HL-60 (cell line): ENCODE measurements around the gene CDH22.
A peak's percentile ranks its signal among the peaks of the same experiment; 100 is the strongest.

Experiments used
- DNase-seq, 2 experiments: peaks; one replicate each; pipeline ENCODE4 v3.0.0-alpha.2; 2010 to 2020; ENCODE audit warnings: low read depth in 1 of 2, low spot score in 1 of 2
- H3K27ac ChIP-seq: fragments of 250-450 bp; sonication (Bioruptor Pico); replicated peaks from 2 replicates; pipeline ENCODE4 v1.5.1; 2020; ENCODE audit warnings: mild to moderate bottlenecking, moderate library complexity
- H3K27me3 ChIP-seq: fragments of 250-450 bp; sonication (Bioruptor Pico); 2 replicates; pipeline ENCODE4 v1.5.1; 2021; ENCODE audit warnings: mild to moderate bottlenecking, moderate library complexity; ENCODE audit not compliant: insufficient read depth, poor library complexity, severe bottlenecking
- H3K4me3 ChIP-seq: replicated peaks from 2 replicates; pipeline ENCODE4 v1.5.1; 2011; ENCODE audit warnings: mild to moderate bottlenecking, control low read depth, low read length; ENCODE audit not compliant: insufficient read depth
- CTCF ChIP-seq: IDR thresholded peaks from one replicate; pipeline ENCODE4 v1.5.1; 2011; ENCODE audit warnings: low read length, control low read depth, inconsistent platforms; ENCODE audit not compliant: insufficient read depth
- GABPA ChIP-seq: IDR thresholded peaks from 2 replicates; pipeline ENCODE4 v1.6.1; 2012; ENCODE audit warnings: low read depth
- POLR2AphosphoS5 ChIP-seq: IDR thresholded peaks from 2 replicates; pipeline ENCODE4 v1.6.1; 2012; ENCODE audit warnings: low read depth
- REST ChIP-seq: IDR thresholded peaks from 2 replicates; pipeline ENCODE4 v1.6.1; 2012; ENCODE audit warnings: low read depth; ENCODE audit not compliant: insufficient replicate concordance
- SPI1 ChIP-seq: IDR thresholded peaks from 2 replicates; pipeline ENCODE4 v1.6.1; 2012; ENCODE audit warnings: low read depth, mild to moderate bottlenecking, borderline replicate concordance

Gene CDH22

GRCh38 chr20:46174469-46175126 lies 133.7 kb downstream of the CDH22 start:
- Histone ChIP-seq H3K27ac (no peak overlapping the region), H3K4me3 (no peak overlapping the region), H3K27me3 (peaks cover 17% of the 10 kb centered on the region)
- TF ChIP-seq CTCF (peak; percentile 31), REST (no peak), POLR2AphosphoS5 (no peak), GABPA (no peak), SPI1 (no peak)
- DNase-seq, result peak; percentile 20 to 60

GRCh38 chr20:46173652-46174468 lies 134.4 kb downstream of the CDH22 start:
- H3K4me3 ChIP-seq, result no peak overlapping the region
- peaks cover 17% of the 10 kb centered on the region for H3K27me3 ChIP-seq
- no peak for DNase-seq
- TF ChIP-seq GABPA, result no peak
- no peak for TF ChIP-seq POLR2AphosphoS5
- no peak for TF ChIP-seq CTCF
- no peak overlapping the region for H3K27ac ChIP-seq

GRCh38 chr20:46172961-46173536 lies 135.2 kb downstream of the CDH22 start:
- H3K4me3 ChIP-seq, result no peak overlapping the region
- no peak for DNase-seq
- TF ChIP-seq SPI1 (no peak), REST (no peak), CTCF (no peak), POLR2AphosphoS5 (no peak)
- peaks cover 17% of the 10 kb centered on the region for H3K27me3 ChIP-seq
- no peak overlapping the region for H3K27ac ChIP-seq
